ENCODE results near the gene HNRNPUL1.

Gene HNRNPUL1

GRCh38 chr19:41219924-41220567 lies 44.1 kb upstream of the HNRNPUL1 start:
- 0 out of 3 replicates have a peak, but pooled peaks have one; percentile 1 for ATAC-seq (ENCODE audit: low read depth)
- Histone ChIP-seq H3K36me3 (ENCODE audit: low read depth) (peaks cover 43% of the 10 kb centered on the region), H3K4me3 (ENCODE audit: severe bottlenecking) (peak overlapping the region; percentile 67), H3K9me3 (ENCODE audit: severe bottlenecking) (no peaks in the 10 kb centered on the region), H3K27me3 (ENCODE audit: insufficient read depth, poor library complexity, severe bottlenecking) (no peaks in the 10 kb centered on the region), H3K4me1 (ENCODE audit: insufficient read depth, poor library complexity, severe bottlenecking) (peaks cover 33% of the 10 kb centered on the region), H3K27ac (ENCODE audit: poor library complexity, severe bottlenecking) (peak overlapping the region; percentile 95)
- no peak for TF ChIP-seq CTCF (IDR thresholded peaks at IDR 0.05; ENCODE audit: poor library complexity, severe bottlenecking)
- no peak for DNase-seq (ENCODE audit: low spot score)

GRCh38 chr19:41220811-41221210 lies 43.4 kb upstream of the HNRNPUL1 start:
- Histone ChIP-seq H3K27ac (ENCODE audit: poor library complexity, severe bottlenecking) (peak overlapping the region; percentile 95), H3K27me3 (ENCODE audit: insufficient read depth, poor library complexity, severe bottlenecking) (no peaks in the 10 kb centered on the region), H3K9me3 (ENCODE audit: severe bottlenecking) (no peaks in the 10 kb centered on the region), H3K4me1 (ENCODE audit: insufficient read depth, poor library complexity, severe bottlenecking) (peaks cover 38% of the 10 kb centered on the region), H3K36me3 (ENCODE audit: low read depth) (peaks cover 48% of the 10 kb centered on the region), H3K4me3 (ENCODE audit: severe bottlenecking) (peak overlapping the region; percentile 67)
- DNase-seq (ENCODE audit: low spot score) = no peak
- no peak for TF ChIP-seq CTCF (IDR thresholded peaks at IDR 0.05; ENCODE audit: poor library complexity, severe bottlenecking)
- ATAC-seq (ENCODE audit: low read depth) = no peak

GRCh38 chr19:41221514-41222205 lies 42.5 kb upstream of the HNRNPUL1 start:
- TF ChIP-seq CTCF (IDR thresholded peaks at IDR 0.05; ENCODE audit: poor library complexity, severe bottlenecking) = no peak
- no peaks in the 10 kb centered on the region for H3K9me3 ChIP-seq (ENCODE audit: severe bottlenecking)
- H3K27me3 ChIP-seq (ENCODE audit: insufficient read depth, poor library complexity, severe bottlenecking) = no peaks in the 10 kb centered on the region
- no peak for DNase-seq (ENCODE audit: low spot score)
- no peak for ATAC-seq (ENCODE audit: low read depth)
- H3K27ac ChIP-seq (ENCODE audit: poor library complexity, severe bottlenecking) = peak overlapping the region; percentile 95
- peaks cover 42% of the 10 kb centered on the region for H3K4me1 ChIP-seq (ENCODE audit: insufficient read depth, poor library complexity, severe bottlenecking)
- peaks cover 52% of the 10 kb centered on the region for H3K36me3 ChIP-seq (ENCODE audit: low read depth)
- H3K4me3 ChIP-seq (ENCODE audit: severe bottlenecking) = no peak overlapping the region

- no peak for DNase-seq (ENCODE audit: low spot score)
- peaks cover 47% of the 10 kb centered on the region for H3K4me1 ChIP-seq (ENCODE audit: insufficient read depth, poor library complexity, severe bottlenecking)
These were observed 41.9 kb upstream of the HNRNPUL1 start for GRCh38 chr19:41222240-41222639.

More at GRCh38 chr19:41222240-41222639, 41.9 kb upstream of the HNRNPUL1 start:
- Histone ChIP-seq H3K27me3 (ENCODE audit: insufficient read depth, poor library complexity, severe bottlenecking) (no peaks in the 10 kb centered on the region), H3K27ac (ENCODE audit: poor library complexity, severe bottlenecking) (peak overlapping the region; percentile 95), H3K4me3 (ENCODE audit: severe bottlenecking) (no peak overlapping the region), H3K36me3 (ENCODE audit: low read depth) (peaks cover 58% of the 10 kb centered on the region), H3K9me3 (ENCODE audit: severe bottlenecking) (no peaks in the 10 kb centered on the region)
- TF ChIP-seq CTCF (IDR thresholded peaks at IDR 0.05; ENCODE audit: poor library complexity, severe bottlenecking) = no peak
- no peak for ATAC-seq (ENCODE audit: low read depth)

All from RWPE2 (cell line).